Right lobe of liver (tissue), 4 donors: ENCODE data around the gene RHOH.

Experiments used
- POLR2A ChIP-seq: fragments of 450-650 bp; IDR thresholded peaks from one replicate; pipeline ENCODE4 v1.6.1; 2017; ENCODE audit warnings: antibody characterized with exemption, mild to moderate bottlenecking
- TF ChIP-seq, protein P1 (sequence below), 4 donors: fragments of 200-600 bp in 3 of 4; fragments of 450-650 bp in 1 of 4; IDR thresholded peaks; one replicate each; pipeline versions ENCODE4 v1.5.1 to v1.8.0; 2016 to 2022; ENCODE audit warnings: antibody characterized with exemption in 4 of 4, mild to moderate bottlenecking in 2 of 4
- donor health status: DM: no; HTN: no; CAD: no.
- donor health status: DM: no; HTN: no; CAD: no.
- donor health status: DM: no; HTN: yes; CAD: no.

- TF ChIP-seq, protein P1, sequence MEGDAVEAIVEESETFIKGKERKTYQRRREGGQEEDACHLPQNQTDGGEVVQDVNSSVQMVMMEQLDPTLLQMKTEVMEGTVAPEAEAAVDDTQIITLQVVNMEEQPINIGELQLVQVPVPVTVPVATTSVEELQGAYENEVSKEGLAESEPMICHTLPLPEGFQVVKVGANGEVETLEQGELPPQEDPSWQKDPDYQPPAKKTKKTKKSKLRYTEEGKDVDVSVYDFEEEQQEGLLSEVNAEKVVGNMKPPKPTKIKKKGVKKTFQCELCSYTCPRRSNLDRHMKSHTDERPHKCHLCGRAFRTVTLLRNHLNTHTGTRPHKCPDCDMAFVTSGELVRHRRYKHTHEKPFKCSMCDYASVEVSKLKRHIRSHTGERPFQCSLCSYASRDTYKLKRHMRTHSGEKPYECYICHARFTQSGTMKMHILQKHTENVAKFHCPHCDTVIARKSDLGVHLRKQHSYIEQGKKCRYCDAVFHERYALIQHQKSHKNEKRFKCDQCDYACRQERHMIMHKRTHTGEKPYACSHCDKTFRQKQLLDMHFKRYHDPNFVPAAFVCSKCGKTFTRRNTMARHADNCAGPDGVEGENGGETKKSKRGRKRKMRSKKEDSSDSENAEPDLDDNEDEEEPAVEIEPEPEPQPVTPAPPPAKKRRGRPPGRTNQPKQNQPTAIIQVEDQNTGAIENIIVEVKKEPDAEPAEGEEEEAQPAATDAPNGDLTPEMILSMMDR (IDR thresholded peaks at IDR 0.05), result no peak
- no peak for TF ChIP-seq POLR2A
These were observed 12.6 kb downstream of the RHOH start for GRCh38 chr4:40209401-40209800.
